Measurements from ENCODE around the gene SLC34A1. TPM values are rescaled to one million over a fixed set of nuclear protein-coding genes. Genes with fewer than 3 reads are reported as not detected.
"Not testable (repeated sequence)": the region's sequence is repeated elsewhere in the genome, so short reads cannot be mapped to it uniquely, and the experiment has no call there.

The SLC34A1 gene
- total RNA-seq, 2 donors from 2014 or later = 0.07 to 0.19 TPM

DNA sequence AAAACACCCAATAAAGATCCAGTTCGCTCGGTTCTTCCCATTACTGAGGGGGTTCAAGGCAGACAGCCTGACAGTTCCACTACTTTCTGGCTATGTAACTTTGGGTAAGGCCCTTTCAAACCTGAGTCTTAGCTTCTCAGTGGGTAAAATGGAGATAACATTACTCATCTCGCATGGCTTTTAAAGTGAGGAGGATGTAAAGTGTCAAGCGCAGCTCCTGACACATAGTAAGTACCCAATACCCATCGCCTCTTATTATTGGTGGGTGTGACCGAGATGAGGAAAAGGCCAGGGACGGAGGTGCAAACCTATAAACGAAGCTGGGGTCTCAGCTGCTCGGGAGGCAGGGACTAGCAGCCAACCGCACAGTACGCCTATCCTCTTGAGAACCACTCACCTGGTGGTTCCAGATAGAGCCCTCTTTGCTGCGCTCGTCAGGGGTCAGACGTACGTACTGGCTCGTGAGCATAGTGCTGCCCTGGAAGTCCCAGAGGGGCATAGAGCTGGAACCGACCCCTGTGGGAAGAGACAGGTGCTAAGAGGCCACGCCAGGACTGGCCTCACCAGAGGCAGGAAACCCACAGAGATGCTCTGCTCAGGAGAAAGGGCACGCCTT, 33.4 kb upstream of the SLC34A1 start:
- ATAC-seq (peak; percentile 1 to 39), DNase-seq (ENCODE audit: low spot score in 2 of 2) (no peak)
- H3K36me3 Mint-ChIP-seq = peaks cover 28 to 36% of the 10 kb centered on the region in 2 donors
- peaks cover 0 to 16% of the 10 kb centered on the region in 2 donors for H3K9me3 Mint-ChIP-seq
- peak overlapping the region; percentile 96 to 100 for H3K27ac Mint-ChIP-seq

- ATAC-seq (peak; percentile 96 to 98), DNase-seq (ENCODE audit: low spot score in 2 of 2) (peak; percentile 90 to 92)
- peaks cover 0 to 17% of the 10 kb centered on the region in 2 donors for H3K9me3 Mint-ChIP-seq
- H3K36me3 Mint-ChIP-seq = peaks cover 28 to 41% of the 10 kb centered on the region in 2 donors
- peak within 1 kb of the TSS; percentile 96 to 100 for H3K27ac Mint-ChIP-seq
These were observed 32.6 kb upstream of the SLC34A1 start, which contains the start of gene LMAN2 for GRCh38 chr5:177351392-177352329. Gene LMAN2 (minus strand): TSS chr5:177351668. CDS start chr5:177351647, 21 bp downstream.

DNA sequence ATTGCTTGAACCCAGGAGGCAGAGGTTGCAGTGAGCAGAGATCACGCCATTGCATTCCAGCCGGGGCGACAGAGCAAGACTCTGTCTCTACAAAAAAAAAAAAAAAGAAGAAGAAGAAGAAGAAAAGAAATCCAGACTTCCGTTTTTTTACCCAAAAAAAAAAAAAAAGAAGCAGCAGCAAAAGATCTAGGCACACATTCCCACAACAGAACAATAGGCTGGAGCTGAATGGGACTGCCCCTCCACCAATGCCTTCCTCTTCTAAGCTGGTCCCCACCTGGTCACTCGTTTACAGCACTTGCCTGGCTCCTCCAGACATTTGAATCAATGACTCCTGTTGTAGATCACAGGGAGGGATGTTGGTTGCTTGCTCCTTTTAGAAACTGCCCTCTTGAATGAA, 31.1 kb upstream of the SLC34A1 start:
- no peak for DNase-seq (ENCODE audit: low spot score in 2 of 2)
- peaks cover 28 to 41% of the 10 kb centered on the region in 2 donors for H3K36me3 Mint-ChIP-seq
- ATAC-seq = no peak

DNA sequence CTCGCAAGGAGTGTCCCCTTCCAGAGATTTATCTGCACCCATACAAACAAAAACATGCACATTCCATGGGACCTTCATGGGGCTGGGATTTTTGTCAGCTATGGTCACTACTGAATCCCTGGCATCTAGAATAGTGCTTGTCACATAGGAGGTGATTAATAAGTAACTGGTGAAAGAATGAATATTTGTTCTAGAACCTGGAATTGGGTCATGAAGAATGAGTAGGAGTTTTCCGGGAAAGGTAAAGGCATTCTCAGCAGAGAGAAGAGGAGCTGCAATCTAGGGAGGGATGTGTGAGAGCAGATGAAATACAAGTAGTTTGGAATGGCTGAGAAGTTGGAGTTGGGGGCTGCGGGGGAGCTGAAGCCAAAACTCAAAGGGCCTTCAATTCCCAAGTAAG, 30.0 kb upstream of the SLC34A1 start:
- H3K36me3 Mint-ChIP-seq = peaks cover 24 to 48% of the 10 kb centered on the region in 2 donors

More for the DNA sequence above, 31.1 kb upstream of the SLC34A1 start:
- Mint-ChIP-seq H3K27ac (no peak overlapping the region), H3K9me3 (peaks cover 0 to 17% of the 10 kb centered on the region in 2 donors)

GRCh38 chr5:177354711-177355110, 29.5 kb upstream of the SLC34A1 start:
- ATAC-seq (no peak), DNase-seq (ENCODE audit: low spot score in 2 of 2) (no peak)
- H3K36me3 Mint-ChIP-seq = peaks cover 19 to 47% of the 10 kb centered on the region in 2 donors
- H3K27ac Mint-ChIP-seq = peak overlapping the region in 1 of 2 donors; percentile 39
- H3K9me3 Mint-ChIP-seq = peaks cover 0 to 17% of the 10 kb centered on the region in 2 donors

More for the DNA sequence above, 30.0 kb upstream of the SLC34A1 start:
- Mint-ChIP-seq H3K27ac (no peak overlapping the region), H3K9me3 (peaks cover 0 to 17% of the 10 kb centered on the region in 2 donors)
- DNase-seq (ENCODE audit: low spot score in 2 of 2) (no peak), ATAC-seq (no peak)

DNA sequence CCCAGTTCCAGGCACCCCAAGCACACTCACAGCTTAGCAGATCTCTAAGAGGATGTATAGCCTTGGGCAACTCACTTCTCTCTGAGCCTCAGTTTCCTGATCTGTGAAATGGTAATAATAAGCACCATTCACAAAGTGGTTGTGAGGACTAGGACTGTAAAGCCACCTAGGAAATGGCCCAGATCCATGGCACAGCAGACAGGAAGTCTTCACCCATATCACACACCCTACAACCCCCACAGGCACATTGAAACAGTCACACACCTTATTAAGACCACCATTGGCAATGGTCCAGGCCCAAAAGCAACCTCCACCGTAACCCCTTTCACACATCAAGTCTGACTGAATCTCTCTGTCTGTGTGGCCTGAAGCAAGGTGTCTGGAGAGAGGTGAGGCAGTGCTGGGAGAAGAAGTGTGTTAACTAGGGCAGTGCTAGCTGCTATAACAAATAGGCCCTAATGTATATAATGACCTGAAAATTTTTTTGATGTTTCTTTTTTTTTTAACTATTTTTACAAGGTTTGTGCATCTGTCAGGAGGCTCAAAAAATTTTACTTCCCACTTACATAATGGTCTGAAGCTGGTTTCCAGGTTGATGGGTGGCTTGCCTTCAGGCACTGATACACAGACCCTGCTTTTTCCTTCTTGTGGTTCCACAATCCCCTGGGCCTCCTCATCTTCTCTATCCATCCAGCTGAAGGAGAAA, 28.9 kb upstream of the SLC34A1 start:
- H3K36me3 Mint-ChIP-seq = peaks cover 14 to 47% of the 10 kb centered on the region in 2 donors
- H3K27ac Mint-ChIP-seq = no peak overlapping the region

DNA sequence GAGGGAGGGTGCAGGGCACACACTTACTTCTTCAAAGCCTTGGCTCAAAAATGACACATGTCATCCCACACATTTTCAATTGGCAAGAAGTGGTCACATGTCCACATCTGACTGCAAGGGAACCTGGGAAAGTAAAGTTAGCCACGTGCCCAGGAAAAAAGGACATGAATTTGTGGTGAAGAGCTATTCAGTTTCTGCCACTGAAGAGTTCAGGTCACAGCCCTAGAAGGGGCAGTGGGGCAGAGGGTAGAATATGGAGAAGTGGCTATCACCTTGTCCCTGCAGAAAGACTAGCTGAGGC, 28.4 kb upstream of the SLC34A1 start:
- DNase-seq (ENCODE audit: low spot score in 2 of 2) = no peak

More for the DNA sequence above, 28.9 kb upstream of the SLC34A1 start:
- ATAC-seq = no peak
- H3K9me3 Mint-ChIP-seq = peaks cover 0 to 17% of the 10 kb centered on the region in 2 donors
- DNase-seq (ENCODE audit: low spot score in 2 of 2) = no peak

GRCh38 chr5:177356746-177357145, 27.5 kb upstream of the SLC34A1 start:
- DNase-seq (ENCODE audit: low spot score in 2 of 2) (no peak), ATAC-seq (no peak)
- H3K9me3 Mint-ChIP-seq = peaks cover 0 to 17% of the 10 kb centered on the region in 2 donors
- peaks cover 5 to 38% of the 10 kb centered on the region in 2 donors for H3K36me3 Mint-ChIP-seq
- H3K27ac Mint-ChIP-seq = peak overlapping the region in 1 of 2 donors; percentile 72

More for the DNA sequence above, 28.4 kb upstream of the SLC34A1 start:
- Mint-ChIP-seq H3K36me3 (peaks cover 11 to 44% of the 10 kb centered on the region in 2 donors), H3K27ac (no peak overlapping the region), H3K9me3 (peaks cover 0 to 17% of the 10 kb centered on the region in 2 donors)
- no peak for ATAC-seq

GRCh38 chr5:177357146-177357458, 27.1 kb upstream of the SLC34A1 start:
- ATAC-seq (no peak), DNase-seq (ENCODE audit: low spot score in 2 of 2) (no peak)
- Mint-ChIP-seq H3K27ac (peak overlapping the region; percentile 72 to 97), H3K36me3 (peaks cover 1 to 42% of the 10 kb centered on the region in 2 donors), H3K9me3 (peaks cover 0 to 17% of the 10 kb centered on the region in 2 donors)

DNA sequence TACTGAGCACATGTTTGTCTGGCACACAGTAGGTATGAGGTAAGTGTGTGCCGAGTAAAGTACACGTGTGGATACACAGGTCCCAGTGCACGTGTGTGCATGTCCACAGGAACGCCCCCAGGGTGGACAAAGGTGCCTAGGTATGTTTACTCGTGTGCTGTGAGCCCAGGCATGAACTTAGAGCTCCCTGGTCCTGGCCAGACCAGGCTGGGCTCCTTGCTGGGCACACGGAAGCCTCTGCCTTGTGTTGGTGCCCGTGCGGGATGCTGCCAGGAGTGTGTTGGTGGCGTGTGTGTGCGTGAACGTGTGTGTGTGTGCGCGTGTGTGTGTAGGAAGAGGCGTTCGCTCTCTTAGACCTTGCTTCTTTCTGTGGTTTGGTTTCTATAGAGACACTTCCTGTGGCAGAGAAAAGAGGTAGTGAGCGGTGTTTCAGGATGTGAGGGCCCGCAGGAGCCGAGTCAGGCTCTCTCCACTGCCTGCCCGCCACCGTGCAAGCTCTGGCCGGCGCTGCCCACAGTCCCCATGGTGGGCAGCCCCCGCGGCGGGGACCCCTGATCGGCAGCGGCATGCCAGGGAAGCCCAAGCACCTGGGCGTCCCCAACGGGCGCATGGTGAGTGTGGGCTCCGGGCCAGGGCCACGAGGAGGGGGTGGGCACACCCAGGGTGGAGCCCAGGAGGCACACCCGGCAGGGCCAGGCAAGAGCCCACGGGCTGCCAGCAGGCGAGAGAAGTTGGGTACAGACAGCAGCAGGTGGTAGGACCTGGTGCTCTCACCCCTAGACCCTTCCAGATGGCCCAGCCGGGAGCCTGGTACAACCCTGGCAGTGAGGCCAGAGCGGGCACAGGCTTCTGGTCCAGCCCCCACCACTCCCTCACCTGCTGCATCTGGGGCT, 26.5 kb upstream of the SLC34A1 start, which contains the start of gene RGS14:
Gene RGS14 (plus strand): TSS at position 466 of the 893 bp plus-strand sequence. CDS start 101 bp downstream, at position 567.
- peak within 1 kb of the TSS; percentile 72 to 97 for H3K27ac Mint-ChIP-seq
- ATAC-seq = peak; percentile 91 to 95
- peaks cover 0 to 17% of the 10 kb centered on the region in 2 donors for H3K9me3 Mint-ChIP-seq
- peaks cover 0 to 45% of the 10 kb centered on the region in 2 donors for H3K36me3 Mint-ChIP-seq
- DNase-seq (ENCODE audit: low spot score in 2 of 2) = peak in 1 of 2 donors; percentile 60

GRCh38 chr5:177358370-177358819, 25.8 kb upstream of the SLC34A1 start:
- H3K9me3 Mint-ChIP-seq = peaks cover 0 to 17% of the 10 kb centered on the region in 2 donors
- peaks cover 0 to 45% of the 10 kb centered on the region in 2 donors for H3K36me3 Mint-ChIP-seq
- peak overlapping the region; percentile 72 to 90 for H3K27ac Mint-ChIP-seq
- ATAC-seq = no peak
- DNase-seq (ENCODE audit: low spot score in 2 of 2) = no peak

DNA sequence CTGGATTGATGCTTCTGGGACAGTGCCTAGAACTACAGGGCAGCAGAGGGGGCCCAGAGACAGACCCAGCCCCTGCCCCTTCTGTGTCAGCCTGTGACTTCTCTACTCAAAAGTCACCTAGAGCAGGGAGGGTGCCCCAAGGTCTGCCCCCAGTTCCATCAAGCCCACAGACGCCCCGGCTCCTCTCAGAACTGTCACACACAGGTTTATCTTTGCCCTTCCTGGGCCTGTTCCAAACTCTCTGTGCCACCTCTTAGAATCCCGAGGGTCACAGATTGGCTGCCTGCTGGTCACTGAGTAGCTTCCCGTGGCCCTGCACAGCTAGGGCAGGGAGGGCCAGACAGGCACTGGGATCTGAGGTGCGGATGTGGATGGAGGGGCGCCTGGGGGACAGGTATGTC, 24.8 kb upstream of the SLC34A1 start:
- no peak for ATAC-seq
- peaks cover 0 to 13% of the 10 kb centered on the region in 2 donors for H3K9me3 Mint-ChIP-seq
- H3K27ac Mint-ChIP-seq = peak overlapping the region; percentile 72 to 90
- no peak for DNase-seq (ENCODE audit: low spot score in 2 of 2)
- peaks cover 0 to 41% of the 10 kb centered on the region in 2 donors for H3K36me3 Mint-ChIP-seq

DNA sequence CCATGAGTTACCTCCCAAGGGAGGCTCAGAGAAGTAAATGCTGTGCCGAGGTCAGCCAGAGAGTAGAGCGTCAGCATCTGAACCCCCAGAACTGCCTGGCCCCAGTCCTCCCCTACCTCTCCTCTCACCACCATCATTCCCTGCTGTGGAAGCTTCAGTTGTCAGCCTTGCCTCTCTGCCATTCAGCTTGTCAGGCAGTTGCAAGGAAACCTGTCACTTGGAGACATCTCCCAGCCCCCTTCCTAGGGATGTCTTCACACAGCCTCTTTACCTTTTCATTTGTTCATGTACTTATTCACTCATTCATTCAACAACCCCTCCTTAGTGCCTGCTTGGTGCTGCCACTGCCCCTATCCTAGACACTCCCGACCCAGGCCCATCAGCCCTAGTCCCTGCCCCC, 24.4 kb upstream of the SLC34A1 start:
- ATAC-seq = no peak
- peaks cover 0 to 9% of the 10 kb centered on the region in 2 donors for H3K9me3 Mint-ChIP-seq
- H3K27ac Mint-ChIP-seq = peak overlapping the region in 1 of 2 donors; percentile 72
- DNase-seq (ENCODE audit: low spot score in 2 of 2) = no peak
- H3K36me3 Mint-ChIP-seq = peaks cover 0 to 36% of the 10 kb centered on the region in 2 donors

DNA sequence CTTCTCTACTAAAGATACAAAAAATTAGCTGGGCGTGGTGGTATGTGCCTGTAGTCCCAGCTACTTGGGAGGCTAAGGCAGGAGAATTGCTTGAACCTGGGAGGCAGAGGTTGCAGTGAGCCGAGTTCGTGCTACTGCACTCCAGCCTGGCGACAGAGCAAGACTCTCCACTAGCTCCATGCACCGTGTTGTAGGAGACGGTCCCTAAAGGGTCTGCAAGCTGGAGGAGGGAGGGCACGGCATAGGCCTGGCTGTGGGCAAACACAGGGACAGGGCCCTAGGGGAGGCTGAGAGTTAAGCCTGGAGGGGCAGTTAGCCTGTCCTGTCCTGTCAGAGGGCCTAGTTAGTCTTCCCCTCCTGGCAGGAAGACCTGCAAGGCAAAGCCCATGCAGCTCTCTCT, 23.5 kb upstream of the SLC34A1 start:
- H3K27ac Mint-ChIP-seq, H3K9me3 Mint-ChIP-seq: not testable (repeated sequence)

DNA sequence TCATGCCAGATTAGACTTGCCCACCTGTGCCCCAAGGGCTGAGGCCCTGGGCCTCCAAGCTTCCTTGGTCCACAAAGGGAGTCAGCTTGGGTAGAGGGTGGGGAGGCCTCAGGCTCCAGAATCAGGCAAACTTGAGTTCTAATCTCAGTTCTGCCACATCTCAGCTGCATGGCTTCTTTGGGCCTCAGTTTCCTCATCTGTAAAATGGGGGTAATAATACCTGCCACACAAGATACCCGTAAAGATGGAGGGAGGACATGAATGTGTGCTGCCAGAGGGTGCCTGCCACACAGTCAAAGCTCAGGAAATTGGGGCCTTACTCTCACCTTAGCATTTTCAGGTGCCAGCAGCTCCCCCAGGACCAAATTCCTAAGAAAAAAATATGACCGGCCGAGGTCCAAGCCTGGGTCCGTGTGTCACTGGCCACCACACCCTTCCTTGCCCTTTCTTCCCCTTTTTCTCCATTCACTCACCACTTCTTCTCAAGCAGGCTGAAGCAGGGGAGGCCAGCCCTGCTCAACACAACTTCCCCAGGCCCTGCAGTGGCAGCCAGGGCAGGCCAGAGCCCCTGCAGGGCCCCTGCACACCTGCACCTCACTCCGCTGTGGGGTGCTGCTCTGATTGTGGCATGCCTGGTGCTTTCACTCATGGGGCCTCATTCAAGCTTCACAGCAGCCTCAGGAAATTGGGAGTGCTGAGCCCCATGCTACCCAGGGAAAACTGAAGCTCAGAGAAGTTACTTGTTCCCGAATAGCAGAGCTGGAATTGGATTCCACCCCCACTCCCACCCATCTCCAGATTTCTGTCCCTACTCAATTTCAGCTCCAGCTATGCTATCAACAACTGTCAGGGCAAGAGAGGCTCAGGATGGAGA, 22.6 kb upstream of the SLC34A1 start:
- Mint-ChIP-seq H3K27ac (no peak overlapping the region), H3K36me3 (peaks cover 0 to 21% of the 10 kb centered on the region in 2 donors), H3K9me3 (no peaks in the 10 kb centered on the region)
- DNase-seq (ENCODE audit: low spot score in 2 of 2) = peak in 1 of 2 donors; percentile 36
- ATAC-seq = no peak

More for the DNA sequence above, 23.5 kb upstream of the SLC34A1 start:
- DNase-seq (ENCODE audit: low spot score in 2 of 2); ATAC-seq: not testable (repeated sequence)
- H3K36me3 Mint-ChIP-seq = peaks cover 0 to 28% of the 10 kb centered on the region in 2 donors

All from activated naive CD4-positive, alpha-beta T cell treated with anti-CD3 and anti-CD28 coated beads, Interleukin-2, amount 50 U/mL, for 72 hours (primary cell).